ENCODE measurements around the gene MRAS. TPM values are rescaled to one million over a fixed set of nuclear protein-coding genes. Genes with fewer than 3 reads are reported as not detected.
"Not testable (repeated sequence)": the region's sequence is repeated elsewhere in the genome, so short reads cannot be mapped to it uniquely, and the experiment has no call there.

The MRAS gene
- total RNA-seq, 1 experiment from 2014 or later: 13.2 TPM

- Mint-ChIP-seq H3K4me3 (ENCODE audit: low read depth, unreplicated experiment) (no peak overlapping the region), H3K27ac (ENCODE audit: unreplicated experiment) (no peak overlapping the region), H3K9me3 (ENCODE audit: low read depth, unreplicated experiment) (no peaks in the 10 kb centered on the region), H3K36me3 (ENCODE audit: insufficient read depth, unreplicated experiment) (no peaks in the 10 kb centered on the region), H3K4me1 (ENCODE audit: low read depth, unreplicated experiment) (no peaks in the 10 kb centered on the region), H3K27me3 (ENCODE audit: unreplicated experiment) (peaks cover 22% of the 10 kb centered on the region)
- CTCF ChIA-PET: no interaction called here
- DNase-seq: no peak
- no peak for TF ChIP-seq CTCF (IDR thresholded peaks at IDR 0.05; ENCODE audit: unreplicated experiment)
- intact Hi-C loops (cut with micrococcal nuclease; ENCODE audit: unreplicated experiment): no loop called here
- BruUV-seq (replicated peaks): no TSS peak
Measured at GRCh38 chr3:138376663-138377062, 28.3 kb downstream of the MRAS start.

- CTCF ChIA-PET: interaction anchor here (0.8 kb wide), 1 partner anchor 35 kb away, joined by 4 read pairs; no protein-coding TSS in a partner anchor
- H3K9me3 Mint-ChIP-seq (ENCODE audit: low read depth, unreplicated experiment); H3K4me3 Mint-ChIP-seq (ENCODE audit: low read depth, unreplicated experiment); DNase-seq; intact Hi-C loops (cut with micrococcal nuclease; ENCODE audit: unreplicated experiment); BruUV-seq (replicated peaks); H3K4me1 Mint-ChIP-seq (ENCODE audit: low read depth, unreplicated experiment); H3K27ac Mint-ChIP-seq (ENCODE audit: unreplicated experiment); H3K36me3 Mint-ChIP-seq (ENCODE audit: insufficient read depth, unreplicated experiment): not testable (repeated sequence)
- peaks cover 17% of the 10 kb centered on the region for H3K27me3 Mint-ChIP-seq (ENCODE audit: unreplicated experiment)
Measured at GRCh38 chr3:138377212-138377611, 28.8 kb downstream of the MRAS start.

- no TSS peak for BruUV-seq (replicated peaks)
- TF ChIP-seq CTCF (IDR thresholded peaks at IDR 0.05; ENCODE audit: unreplicated experiment): no peak
Measured at GRCh38 chr3:138377804-138378203, 29.4 kb downstream of the MRAS start.

GRCh38 chr3:138378331-138378730 lies 30.0 kb downstream of the MRAS start:
- no peaks in the 10 kb centered on the region for H3K4me1 Mint-ChIP-seq (ENCODE audit: low read depth, unreplicated experiment)
- no peaks in the 10 kb centered on the region for H3K9me3 Mint-ChIP-seq (ENCODE audit: low read depth, unreplicated experiment)
- DNase-seq: no peak
- TF ChIP-seq CTCF (IDR thresholded peaks at IDR 0.05; ENCODE audit: unreplicated experiment): no peak
- no peak overlapping the region for H3K27ac Mint-ChIP-seq (ENCODE audit: unreplicated experiment)
- peaks cover 16% of the 10 kb centered on the region for H3K27me3 Mint-ChIP-seq (ENCODE audit: unreplicated experiment)
- intact Hi-C loops (cut with micrococcal nuclease; ENCODE audit: unreplicated experiment): no loop called here
- BruUV-seq (replicated peaks): no TSS peak
- H3K4me3 Mint-ChIP-seq (ENCODE audit: low read depth, unreplicated experiment): no peak overlapping the region
- CTCF ChIA-PET: no interaction called here
- no peaks in the 10 kb centered on the region for H3K36me3 Mint-ChIP-seq (ENCODE audit: insufficient read depth, unreplicated experiment)

More at GRCh38 chr3:138377804-138378203, 29.4 kb downstream of the MRAS start:
- no peaks in the 10 kb centered on the region for H3K36me3 Mint-ChIP-seq (ENCODE audit: insufficient read depth, unreplicated experiment)
- no peak for DNase-seq
- peaks cover 15% of the 10 kb centered on the region for H3K27me3 Mint-ChIP-seq (ENCODE audit: unreplicated experiment)
- no peak overlapping the region for H3K4me3 Mint-ChIP-seq (ENCODE audit: low read depth, unreplicated experiment)
- intact Hi-C loops (cut with micrococcal nuclease; ENCODE audit: unreplicated experiment): no loop called here
- no peak overlapping the region for H3K27ac Mint-ChIP-seq (ENCODE audit: unreplicated experiment)
- no peaks in the 10 kb centered on the region for H3K4me1 Mint-ChIP-seq (ENCODE audit: low read depth, unreplicated experiment)
- CTCF ChIA-PET: interaction anchor here (0.8 kb wide), 1 partner anchor 35 kb away, joined by 4 read pairs; no protein-coding TSS in a partner anchor
- H3K9me3 Mint-ChIP-seq (ENCODE audit: low read depth, unreplicated experiment): no peaks in the 10 kb centered on the region

GRCh38 chr3:138378990-138379389 lies 30.6 kb downstream of the MRAS start:
- Mint-ChIP-seq H3K36me3 (ENCODE audit: insufficient read depth, unreplicated experiment) (no peaks in the 10 kb centered on the region), H3K27me3 (ENCODE audit: unreplicated experiment) (peaks cover 22% of the 10 kb centered on the region), H3K27ac (ENCODE audit: unreplicated experiment) (no peak overlapping the region), H3K4me3 (ENCODE audit: low read depth, unreplicated experiment) (no peak overlapping the region), H3K9me3 (ENCODE audit: low read depth, unreplicated experiment) (no peaks in the 10 kb centered on the region), H3K4me1 (ENCODE audit: low read depth, unreplicated experiment) (no peaks in the 10 kb centered on the region)
- no peak for TF ChIP-seq CTCF (IDR thresholded peaks at IDR 0.05; ENCODE audit: unreplicated experiment)
- no TSS peak for BruUV-seq (replicated peaks)
- intact Hi-C loops (cut with micrococcal nuclease; ENCODE audit: unreplicated experiment): no loop called here
- no peak for DNase-seq
- CTCF ChIA-PET: interaction anchor here (0.7 kb wide), 1 partner anchor 1446 kb away, joined by 3 read pairs; no protein-coding TSS in a partner anchor

All from Calu3 (cell line).